Activated CD8-positive, alpha-beta memory T cell treated with anti-CD3 and anti-CD28 coated beads, Interleukin-2, amount 50 U/mL, for 1 hour (primary cell): Measurements from ENCODE around the gene OPA1.

Experiments
- DNase-seq: peaks from one replicate; pipeline ENCODE4 v3.0.0-alpha.2; 2020; ENCODE audit errors: extremely low read depth

OPA1 gene, protein sequence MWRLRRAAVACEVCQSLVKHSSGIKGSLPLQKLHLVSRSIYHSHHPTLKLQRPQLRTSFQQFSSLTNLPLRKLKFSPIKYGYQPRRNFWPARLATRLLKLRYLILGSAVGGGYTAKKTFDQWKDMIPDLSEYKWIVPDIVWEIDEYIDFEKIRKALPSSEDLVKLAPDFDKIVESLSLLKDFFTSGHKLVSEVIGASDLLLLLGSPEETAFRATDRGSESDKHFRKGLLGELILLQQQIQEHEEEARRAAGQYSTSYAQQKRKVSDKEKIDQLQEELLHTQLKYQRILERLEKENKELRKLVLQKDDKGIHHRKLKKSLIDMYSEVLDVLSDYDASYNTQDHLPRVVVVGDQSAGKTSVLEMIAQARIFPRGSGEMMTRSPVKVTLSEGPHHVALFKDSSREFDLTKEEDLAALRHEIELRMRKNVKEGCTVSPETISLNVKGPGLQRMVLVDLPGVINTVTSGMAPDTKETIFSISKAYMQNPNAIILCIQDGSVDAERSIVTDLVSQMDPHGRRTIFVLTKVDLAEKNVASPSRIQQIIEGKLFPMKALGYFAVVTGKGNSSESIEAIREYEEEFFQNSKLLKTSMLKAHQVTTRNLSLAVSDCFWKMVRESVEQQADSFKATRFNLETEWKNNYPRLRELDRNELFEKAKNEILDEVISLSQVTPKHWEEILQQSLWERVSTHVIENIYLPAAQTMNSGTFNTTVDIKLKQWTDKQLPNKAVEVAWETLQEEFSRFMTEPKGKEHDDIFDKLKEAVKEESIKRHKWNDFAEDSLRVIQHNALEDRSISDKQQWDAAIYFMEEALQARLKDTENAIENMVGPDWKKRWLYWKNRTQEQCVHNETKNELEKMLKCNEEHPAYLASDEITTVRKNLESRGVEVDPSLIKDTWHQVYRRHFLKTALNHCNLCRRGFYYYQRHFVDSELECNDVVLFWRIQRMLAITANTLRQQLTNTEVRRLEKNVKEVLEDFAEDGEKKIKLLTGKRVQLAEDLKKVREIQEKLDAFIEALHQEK

DNA sequence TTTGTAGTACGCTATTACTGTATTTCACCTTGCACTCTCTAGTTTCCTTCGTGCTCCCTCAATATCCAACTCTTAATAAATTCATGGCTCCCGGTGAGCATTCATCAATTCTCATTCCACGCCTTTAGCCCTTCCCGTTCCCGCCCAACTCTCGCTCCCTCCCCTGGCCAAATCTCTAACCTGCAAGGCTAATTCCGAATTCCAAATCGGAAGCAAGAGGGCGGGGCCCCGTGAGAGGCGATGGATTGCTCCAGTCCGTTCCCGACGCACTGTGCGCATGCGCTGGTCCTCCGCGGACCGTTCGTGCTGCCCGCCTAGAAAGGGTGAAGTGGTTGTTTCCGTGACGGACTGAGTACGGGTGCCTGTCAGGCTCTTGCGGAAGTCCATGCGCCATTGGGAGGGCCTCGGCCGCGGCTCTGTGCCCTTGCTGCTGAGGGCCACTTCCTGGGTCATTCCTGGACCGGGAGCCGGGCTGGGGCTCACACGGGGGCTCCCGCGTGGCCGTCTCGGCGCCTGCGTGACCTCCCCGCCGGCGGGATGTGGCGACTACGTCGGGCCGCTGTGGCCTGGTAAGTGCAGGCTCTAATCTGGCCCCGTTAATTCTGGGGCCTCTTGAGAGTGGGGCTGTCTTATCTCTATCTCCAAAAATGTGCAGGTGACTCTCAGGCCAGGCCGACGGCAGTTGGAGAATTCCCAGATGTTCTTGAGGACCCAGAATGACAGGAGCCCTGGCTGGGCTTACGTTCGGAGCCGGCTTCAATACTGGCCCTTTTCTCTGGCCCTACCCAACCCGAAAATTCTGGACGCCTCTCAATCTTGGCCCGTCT lies at the start of gene OPA1:
OPA1 (plus strand) TSS at position 368 of the 827 bp plus-strand sequence; CDS start at position 538, 170 bp downstream.
- DNase-seq = peak; percentile 75

DNA sequence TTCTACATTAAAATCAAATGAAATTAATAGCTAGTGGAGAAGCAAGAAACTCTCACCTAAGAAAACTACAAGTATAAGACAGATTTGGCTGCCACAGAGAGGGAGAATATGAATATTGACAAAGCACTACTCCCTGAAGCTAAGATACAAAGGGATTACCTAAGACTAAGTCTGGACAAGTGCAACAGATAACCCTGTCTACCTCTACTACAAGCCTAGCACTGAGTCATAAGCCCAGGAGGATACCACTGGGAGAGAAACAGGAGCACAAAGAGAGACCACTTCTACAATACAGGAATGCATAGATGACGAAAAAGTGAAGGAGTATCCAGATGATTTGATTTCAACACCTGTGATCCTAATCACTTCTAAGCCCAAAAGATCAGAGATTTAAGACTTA lies 48.7 kb upstream of the OPA1 start:
- no peak for DNase-seq

DNA sequence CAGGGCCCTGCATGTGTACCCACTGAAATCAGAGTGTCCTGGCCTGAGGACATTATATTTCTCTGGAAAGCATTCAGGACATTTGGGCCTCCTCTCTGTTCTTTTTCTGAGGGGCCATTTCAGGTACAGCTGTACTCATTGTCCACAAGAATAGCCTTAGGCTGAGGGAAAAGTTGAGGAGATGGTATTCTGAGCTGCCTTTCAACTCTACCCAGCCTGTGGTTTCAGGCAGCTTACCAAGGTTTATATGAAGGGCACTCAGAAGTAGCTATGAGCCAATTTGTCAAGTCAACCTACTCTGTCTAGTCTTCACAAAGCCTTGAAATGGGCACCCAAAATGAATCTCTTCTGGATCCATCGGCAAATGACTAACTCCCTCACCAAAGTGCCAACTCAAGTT lies 47.7 kb upstream of the OPA1 start:
- DNase-seq = no peak

DNA sequence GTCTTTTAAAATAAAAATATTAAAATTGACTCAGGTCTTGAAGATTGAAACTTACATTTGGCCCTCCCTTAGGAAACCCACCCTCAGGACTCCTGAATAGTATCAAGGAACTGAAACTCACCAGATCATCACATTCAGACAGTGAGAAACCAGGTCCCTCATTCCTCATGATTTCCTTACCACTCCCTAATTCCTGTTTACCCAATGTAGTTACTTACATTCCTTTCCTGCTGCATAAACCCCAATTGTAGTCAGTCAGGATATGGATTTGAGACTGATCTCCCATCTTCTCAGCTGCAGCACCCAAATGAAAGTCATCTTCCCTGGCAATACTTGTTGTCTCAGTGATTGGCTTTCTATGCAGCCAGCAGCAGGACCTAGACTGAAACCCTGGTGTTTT lies 46.9 kb upstream of the OPA1 start:
- no peak for DNase-seq

DNA sequence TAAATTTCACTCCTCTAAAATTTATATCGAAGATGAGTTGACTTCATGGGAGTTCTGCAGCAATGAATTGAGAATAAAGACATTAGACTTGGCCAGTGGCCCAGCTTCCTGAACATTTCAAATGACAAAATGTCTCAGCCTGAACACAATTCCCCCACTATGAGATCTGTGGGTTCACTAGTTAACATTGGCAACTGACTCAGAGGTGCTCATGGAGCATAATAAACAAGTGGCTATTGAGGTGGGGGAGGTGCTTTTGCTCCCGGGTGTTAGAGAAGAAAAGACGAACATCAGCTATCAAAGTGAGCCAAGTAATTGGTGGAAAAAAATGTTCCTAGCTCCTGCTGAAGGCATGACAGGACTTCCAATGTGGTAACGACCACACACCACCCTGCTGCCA lies 44.6 kb upstream of the OPA1 start:
- no peak for DNase-seq

DNA sequence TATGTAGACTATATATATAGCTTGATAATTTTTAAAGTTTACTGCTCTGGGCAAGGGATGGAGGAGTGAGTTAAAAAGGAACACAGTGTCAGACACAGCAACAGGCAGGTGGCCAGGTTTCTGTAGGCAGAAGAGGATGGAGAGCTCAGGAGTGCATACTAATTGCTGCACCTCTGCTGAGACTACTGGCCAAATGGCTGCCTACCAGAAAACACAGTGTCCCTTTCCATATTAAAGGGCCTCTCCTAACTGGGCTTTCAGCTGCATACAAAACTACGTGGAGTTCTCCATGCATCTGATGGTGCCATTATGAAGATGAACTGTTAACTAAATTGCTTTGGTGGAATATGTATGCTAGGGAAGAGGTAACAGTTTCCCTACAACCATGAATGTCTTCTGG lies 40.1 kb upstream of the OPA1 start:
- DNase-seq = no peak

DNA sequence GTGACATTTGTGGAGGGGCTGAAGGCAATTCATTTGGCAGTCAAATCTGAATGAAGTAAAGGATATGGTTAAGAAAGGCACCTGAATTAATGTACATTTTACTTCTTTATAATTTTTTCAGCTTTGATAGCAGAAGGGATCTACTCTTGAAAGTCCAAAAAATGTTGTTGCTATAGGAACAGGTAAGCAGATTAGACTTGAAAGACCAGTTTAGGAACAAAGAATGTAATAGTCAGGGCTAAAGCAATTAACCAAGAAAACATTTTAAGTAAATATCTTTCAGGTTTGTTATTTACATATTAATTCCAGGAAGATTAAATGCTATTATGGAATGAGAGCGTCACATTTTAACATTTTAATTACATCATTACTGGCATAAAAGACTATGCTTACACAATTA lies 39.4 kb upstream of the OPA1 start:
- no peak for DNase-seq

DNA sequence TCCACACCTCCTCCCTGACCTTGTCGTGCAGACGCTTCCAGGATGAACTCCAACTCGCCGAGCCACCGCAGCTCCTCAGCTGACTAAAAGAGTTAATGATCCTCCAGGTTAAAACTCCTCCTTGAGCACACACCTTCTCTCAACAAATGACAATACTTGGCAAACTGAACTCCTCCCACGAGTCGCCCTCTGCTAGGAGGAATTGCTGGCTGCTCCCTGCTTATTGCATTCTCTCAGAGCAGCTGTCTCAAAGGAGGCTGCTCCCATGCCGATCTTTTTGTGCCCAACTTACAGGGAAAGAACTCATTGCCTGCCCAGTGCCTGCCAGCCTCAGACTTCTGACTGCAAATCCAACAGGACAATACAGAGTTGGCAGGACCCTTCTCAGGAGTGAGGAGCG lies 38.2 kb upstream of the OPA1 start, which contains the start of gene ATP13A4:
ATP13A4 (minus strand) TSS at position 85 of the 400 bp plus-strand sequence. CDS start 96 bp downstream, outside the sequence.
- no peak for DNase-seq

DNA sequence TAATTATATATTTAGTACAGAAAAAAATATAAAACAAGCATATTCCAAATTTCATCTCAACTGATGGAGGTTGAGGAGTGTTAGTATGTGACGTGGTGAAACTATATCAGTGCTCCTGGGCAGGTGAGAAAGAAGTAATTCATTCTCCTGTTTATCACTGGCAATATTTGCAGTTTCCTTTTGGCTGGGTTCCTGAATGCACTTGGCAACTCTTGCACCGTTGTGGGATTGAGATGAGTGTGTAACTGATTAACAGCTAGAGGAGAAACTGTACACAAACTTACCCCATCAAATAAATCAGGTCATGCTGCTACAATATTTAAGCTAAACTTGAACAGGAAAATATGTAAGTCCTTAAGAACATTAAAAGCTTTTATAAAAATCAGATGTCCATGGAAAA lies 36.2 kb upstream of the OPA1 start:
- no peak for DNase-seq

DNA sequence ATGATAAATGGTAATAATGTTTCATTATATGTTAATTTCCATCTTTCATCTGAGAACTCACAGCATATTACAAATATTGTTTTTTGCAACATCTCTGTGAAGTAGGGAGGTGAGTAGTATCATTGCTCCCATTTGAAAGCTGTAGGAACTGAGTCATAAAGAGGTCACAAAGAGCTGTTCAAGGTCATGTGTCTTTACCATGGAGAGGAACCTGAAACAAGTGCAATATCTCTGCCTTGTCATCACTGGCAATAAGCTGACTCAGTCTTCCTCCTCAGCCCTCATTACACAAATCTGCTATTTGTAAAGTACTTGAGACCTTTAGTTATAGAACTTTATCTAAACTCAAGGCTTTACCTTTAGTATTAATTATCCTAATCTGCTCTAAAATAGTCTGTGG lies 33.9 kb upstream of the OPA1 start:
- DNase-seq = no peak

DNA sequence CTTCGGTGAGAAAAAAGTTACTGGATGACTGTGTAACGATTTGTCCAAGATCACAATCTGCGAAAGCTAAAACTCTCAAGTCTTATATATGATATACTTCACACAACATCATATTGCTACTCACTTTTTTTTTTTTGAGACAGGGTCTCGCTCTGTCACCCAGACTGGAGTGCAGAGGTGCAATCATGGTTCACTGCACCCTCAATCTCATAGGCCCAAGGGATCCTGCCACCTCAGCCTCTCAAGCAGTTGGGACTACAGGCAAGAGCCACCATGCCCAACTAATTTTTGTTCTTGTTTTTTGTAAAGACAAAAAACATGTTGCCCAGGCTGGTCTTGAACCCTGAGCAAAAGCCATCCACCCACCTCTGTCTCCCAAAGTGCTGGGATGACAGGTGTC lies 32.9 kb upstream of the OPA1 start:
- no peak for DNase-seq

DNA sequence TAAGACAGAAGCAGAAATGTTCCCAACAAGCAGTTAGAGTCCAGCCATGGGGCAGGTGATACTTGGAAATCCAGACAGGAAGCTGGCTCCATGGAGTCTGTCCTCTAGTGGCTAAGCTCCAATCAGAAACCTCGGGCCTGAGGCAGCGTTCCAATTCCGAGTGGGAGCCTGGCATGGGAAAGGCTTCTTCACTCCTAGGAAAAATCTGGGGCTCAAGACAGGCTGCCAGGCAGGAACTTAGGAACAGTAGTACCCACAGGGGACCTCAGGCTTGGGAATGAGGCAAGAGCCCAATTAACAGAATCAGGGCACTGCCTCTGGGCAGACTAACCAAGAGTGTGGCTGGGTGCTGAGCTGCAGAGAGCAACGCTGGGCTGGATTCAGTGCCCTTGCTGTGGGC lies 32.1 kb upstream of the OPA1 start:
- DNase-seq = no peak

DNA sequence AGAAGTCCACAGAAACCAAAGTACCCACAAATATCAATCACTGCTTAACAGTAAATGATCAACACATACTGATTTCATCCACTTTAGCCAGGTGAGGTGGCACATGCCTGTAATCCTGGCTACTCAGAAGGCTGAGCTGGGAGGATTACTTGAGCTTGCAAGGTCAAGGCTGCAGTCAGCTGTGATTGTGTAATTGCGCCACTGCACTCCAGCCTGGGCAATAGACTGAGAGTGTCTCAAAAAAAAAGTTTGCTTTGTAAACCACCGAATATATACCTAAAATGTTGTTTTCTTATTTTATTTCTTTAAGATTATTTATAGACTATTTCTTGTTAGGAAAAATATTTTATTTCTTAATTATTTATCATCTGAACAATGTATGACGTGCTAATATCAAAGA lies 29.6 kb upstream of the OPA1 start:
- no peak for DNase-seq

DNA sequence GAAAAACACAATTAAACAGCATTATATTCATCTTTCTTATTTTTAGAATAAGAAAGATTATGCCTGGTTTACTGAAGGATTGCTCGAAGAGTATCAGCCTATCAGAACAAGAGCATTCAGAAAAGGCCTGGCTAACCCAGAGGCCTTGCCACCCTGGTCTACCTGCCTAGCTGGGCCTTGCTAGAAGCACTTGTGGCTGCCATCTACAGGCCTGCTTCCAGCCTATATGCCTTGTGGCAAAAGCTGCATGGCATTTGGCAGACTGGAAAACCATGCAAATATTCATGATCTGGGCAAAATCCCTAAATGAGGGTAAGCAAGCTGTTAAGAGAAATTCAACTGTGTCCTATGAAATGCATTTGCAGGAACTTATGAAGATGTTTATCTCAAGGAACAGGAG lies 29.0 kb upstream of the OPA1 start:
- no peak for DNase-seq

DNA sequence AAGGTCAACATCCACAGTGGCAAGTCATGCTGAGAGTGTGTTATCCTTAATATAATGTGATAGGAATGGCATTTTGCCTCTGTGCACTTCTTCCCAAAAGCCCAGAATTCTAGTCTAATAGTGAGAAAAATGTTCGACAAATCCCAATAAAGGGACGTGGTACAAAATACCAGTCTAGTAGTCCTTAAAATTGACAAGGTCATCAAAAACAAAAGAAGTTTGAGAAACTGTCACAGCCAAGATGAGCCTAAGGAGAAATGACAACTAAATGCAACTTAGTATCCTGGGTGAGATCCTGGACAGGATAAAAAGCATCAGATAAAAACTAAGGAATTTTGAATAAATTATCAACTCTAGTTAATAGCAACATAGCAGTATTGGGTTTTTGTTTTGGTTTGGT lies 23.9 kb upstream of the OPA1 start:
- no peak for DNase-seq

DNA sequence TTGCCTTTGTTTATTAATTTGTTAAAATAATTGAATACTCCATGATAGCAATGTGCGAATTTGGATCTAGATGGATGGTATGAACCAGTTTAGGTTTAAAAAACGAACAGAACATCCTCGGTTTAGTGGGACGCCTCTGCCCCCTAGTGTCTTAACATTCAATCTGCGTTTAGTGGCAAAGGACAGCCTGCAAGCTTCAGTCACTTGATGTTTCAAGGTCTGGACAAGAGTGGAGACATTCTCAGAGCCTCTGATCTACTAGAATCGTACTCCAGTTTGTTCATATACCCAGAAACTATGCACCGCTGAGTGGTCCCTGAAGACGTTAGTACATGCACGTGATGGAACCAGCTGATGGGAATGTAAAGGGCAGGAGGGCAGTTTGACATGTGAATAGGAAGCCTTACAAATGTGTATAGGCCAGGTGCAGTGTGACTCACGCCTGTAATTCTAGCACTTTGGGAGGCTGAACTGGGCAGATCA lies 20.5 kb upstream of the OPA1 start:
- no peak for DNase-seq

DNA sequence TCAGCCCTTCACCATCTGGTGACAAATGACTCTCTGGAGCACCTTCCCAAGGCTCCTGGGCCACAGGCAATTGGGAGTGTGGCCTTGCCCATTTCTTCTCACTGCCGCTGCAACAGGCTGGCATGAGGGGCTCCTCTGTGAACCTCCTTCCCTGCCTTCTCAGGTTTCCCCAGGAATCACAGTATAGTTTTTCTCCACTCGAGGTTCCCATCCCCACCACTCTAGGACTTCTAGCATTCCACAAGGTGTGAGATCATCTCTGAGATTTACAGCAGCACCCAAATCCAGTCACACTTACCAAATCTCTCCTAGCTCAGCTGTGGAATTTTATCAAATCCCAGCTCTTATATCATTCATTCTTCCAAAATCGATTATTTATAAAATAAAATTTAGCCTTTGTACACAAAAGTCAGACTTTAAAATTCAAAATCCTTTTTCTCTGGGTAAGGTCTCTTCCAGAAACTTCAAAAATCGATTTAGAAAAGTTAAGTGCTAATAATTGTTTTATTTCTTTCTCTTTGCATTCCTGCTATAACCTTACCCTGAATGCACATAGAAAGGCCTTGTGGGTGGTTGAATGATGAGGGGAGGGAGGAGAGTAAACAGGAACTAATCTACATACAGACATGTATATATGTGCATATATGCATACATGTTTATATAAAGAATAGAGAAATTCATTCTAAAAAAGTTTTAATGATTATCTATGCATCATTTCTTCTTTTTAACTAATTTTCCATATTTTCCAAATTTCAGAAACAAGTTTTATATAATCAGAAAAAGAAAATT lies 19.4 kb upstream of the OPA1 start:
- no peak for DNase-seq

DNA sequence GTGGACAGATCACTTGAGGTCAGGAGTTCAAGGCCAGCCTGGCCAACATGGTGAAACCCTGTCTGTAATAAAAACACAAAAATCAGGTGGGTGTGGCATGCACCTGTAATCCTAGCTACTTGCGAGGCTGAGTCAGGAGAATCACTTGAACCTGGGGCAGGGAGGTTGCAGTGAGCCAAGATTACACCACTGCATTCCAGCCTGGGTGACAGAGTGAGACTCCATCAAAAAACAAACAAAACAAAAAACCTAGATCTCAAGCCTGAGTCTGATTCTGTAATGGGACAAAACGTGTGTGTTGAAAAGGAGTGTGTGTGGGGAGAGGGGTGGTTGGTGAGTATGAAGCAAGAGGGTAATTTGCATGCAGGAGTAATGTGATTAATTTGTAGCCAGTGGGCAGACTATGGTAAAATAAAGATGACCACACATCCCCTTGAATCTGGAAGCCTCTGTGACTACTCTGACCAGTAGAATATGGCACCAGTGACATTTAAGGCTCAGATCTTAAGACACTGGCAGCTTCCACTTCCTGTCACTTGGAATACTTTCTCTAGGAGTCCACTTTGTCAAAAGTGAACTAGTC lies 18.4 kb upstream of the OPA1 start:
- no peak for DNase-seq

DNA sequence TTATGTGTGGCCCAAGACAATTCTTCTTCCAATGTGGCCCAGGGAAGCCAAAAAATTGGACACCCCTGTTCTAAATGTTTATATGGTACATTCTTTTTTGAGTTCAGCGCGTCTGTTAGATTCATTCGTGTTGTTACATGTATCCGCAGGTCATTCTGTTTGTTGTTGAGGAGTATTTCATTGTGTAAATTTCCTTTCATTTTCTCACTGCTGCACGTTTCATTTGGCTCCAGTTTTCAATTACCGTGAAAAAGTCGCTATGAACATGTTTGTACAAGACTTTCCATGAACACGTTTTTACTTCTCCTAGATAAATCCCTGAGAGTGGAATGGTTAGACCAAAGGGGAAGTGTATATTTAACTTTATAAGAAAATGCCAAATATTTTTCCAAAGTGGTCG lies 7.5 kb upstream of the OPA1 start:
- no peak for DNase-seq

DNA sequence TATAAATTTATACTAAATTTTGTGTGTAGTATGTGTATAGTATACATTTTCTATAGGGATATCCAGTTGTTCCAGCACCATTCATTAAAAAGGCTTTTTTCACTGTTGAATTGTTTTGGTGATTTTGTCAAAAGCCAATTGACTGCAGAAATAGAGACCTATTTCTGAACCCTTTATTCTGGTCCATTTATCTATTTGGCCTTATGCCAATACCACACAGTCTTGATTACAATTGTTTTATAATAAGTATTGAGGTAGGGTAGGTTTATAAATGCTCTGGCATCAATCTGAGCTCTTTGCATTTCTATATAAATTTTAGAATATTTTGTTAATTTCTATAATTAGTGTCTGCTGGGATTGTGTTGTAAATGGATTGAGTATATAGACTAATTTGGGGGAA lies 6.5 kb upstream of the OPA1 start:
- no peak for DNase-seq
